Cardiac fibroblast (primary cell): ENCODE measurements around the gene BMP8B.
"Not testable (repeated sequence)": the region's sequence is repeated elsewhere in the genome, so short reads cannot be mapped to it uniquely, and the experiment has no call there.

Source experiments
- DNase-seq, 2 donors: peaks; one replicate each; pipeline versions ENCODE4 v3.0.0 to v3.0.0-alpha.2; 2010; ENCODE audit warnings: low read depth in 2 of 2
- H3K4me3 ChIP-seq, 2 donors: replicated peaks in 1 of 2; 1 replicate in 1 of 2; 2 replicates in 1 of 2; pipeline ENCODE4 v1.5.1; 2011; ENCODE audit warnings: low read depth in 2 of 2, low read length in 2 of 2, mild to moderate bottlenecking in 2 of 2, moderate library complexity in 1 of 2
- TF ChIP-seq, protein P1 (sequence below): IDR thresholded peaks from one replicate; pipeline ENCODE4 v1.5.1; 2011; ENCODE audit warnings: low read depth, mild to moderate bottlenecking, low read length, inconsistent platforms

The BMP8B gene

DNA sequence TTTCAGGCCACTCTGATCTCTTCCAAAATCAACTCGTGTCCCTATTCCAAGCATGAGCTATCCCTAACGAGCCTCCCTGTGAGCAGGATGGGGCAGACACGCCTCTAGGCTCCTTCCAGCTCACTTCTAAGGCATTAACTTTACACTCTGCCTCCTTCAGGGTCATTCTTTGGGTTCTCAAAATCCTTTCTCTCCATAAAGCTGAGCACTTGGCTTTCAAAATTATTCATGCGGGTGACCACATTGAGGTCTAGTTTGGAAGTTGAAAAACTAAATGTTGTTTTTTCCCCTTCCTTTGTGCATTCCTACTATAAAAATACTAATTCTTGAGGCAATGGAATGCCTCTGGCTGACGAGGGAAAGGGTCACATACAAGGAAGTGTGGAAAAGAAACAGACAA lies 33.5 kb upstream of the BMP8B start:
- TF ChIP-seq, protein P1, sequence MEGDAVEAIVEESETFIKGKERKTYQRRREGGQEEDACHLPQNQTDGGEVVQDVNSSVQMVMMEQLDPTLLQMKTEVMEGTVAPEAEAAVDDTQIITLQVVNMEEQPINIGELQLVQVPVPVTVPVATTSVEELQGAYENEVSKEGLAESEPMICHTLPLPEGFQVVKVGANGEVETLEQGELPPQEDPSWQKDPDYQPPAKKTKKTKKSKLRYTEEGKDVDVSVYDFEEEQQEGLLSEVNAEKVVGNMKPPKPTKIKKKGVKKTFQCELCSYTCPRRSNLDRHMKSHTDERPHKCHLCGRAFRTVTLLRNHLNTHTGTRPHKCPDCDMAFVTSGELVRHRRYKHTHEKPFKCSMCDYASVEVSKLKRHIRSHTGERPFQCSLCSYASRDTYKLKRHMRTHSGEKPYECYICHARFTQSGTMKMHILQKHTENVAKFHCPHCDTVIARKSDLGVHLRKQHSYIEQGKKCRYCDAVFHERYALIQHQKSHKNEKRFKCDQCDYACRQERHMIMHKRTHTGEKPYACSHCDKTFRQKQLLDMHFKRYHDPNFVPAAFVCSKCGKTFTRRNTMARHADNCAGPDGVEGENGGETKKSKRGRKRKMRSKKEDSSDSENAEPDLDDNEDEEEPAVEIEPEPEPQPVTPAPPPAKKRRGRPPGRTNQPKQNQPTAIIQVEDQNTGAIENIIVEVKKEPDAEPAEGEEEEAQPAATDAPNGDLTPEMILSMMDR = no peak

DNA sequence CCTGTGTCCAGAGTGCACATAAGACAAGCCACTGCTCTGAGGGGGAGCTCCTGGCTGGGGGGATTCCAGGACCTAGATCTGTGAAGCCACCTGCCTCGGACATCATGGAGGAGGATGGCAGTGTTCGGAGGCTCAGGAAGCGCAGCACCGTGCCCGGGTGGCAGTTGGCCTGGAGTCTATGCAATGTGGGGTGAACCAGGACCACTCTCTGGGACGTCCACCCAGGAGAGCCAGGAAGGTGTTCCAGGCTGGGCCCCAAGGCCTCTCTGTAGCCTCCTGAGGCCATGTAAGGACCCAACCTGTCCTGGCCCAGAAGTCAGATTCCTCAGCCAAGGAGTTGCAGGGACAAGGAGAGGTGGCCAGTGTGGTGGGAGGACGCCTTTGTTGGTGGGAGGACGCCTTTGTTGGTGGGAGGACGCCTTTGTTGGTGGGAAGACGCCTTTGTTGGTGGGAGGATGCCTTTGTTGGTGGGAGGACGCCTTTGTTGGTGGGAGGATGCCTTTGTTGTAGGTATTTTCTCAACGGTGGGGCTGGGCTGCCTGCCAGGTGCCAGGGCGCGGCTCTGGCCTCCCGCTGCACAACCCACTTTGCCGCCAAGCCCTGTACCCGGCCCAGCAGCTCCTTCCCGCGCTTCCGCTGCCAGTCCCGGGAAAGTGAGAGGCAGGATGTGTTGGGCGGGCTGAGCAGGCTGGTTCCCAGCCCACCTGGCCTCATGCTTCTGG lies 30.6 kb upstream of the BMP8B start:
- H3K4me3 ChIP-seq = no peak overlapping the region
- no peak for DNase-seq
- TF ChIP-seq, protein P1 = no peak

More for the DNA sequence above, 33.5 kb upstream of the BMP8B start:
- no peak overlapping the region for H3K4me3 ChIP-seq
- no peak for DNase-seq

DNA sequence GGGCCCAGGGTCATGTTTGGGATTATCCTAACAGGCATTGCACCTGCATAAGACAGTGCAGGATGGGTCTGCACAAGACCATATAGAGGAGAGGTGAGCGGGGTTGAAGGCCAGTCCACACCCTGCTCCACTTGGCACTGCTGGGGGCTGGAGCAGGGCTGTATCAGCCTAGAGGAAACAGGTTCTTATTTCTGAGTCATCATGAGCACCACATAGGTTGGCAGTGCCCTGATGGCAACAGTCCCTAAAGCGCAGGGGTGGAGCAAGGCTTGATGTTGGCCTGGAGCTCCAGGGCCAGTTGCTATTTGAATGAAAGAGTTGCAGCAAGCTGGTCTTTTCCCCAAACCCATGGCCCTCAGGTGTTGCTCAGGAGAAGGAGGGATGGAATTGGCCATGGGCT lies 29.8 kb upstream of the BMP8B start:
- TF ChIP-seq, protein P1 = no peak

DNA sequence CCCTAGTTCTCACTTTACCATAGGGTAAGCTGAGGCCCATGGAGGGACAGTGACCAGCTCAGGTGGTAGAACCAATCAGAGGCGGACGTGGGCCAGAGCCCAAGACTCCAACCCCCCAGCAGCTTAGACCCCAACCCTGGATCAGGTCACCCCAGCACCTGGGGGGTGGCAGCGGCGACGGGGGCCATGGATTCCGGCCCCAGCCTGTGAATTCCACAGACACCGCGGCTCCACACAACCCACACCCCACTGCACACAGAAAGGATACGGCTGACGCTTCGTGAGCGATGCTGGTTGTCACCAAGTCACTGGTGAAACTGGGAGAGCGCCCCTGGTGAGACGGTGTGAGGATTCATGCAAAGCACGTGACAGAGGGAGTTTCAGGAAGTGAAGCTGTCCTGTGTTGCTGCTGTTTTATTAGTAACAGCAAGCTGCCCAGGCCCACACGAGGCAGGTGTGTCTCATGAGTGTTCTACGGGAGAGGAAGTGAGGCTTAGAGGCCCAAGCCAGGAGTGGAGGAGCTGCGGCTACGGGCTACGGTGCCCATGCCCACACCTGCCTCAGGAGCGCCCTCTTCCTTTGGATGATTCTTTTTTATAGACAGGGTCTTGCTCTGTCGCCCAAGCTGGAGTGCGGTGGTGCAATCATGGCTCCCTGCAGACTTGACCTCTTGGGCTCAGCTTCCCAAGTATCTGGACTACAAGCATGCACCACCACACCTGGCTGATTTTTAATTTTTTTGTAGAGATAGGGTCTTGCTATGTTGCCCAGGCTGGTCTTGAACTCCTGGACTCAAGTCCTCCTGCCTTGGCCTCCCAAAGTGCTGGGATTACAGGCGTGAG lies 28.6 kb upstream of the BMP8B start:
- not testable (repeated sequence) for DNase-seq

More for the DNA sequence above, 29.8 kb upstream of the BMP8B start:
- H3K4me3 ChIP-seq = no peak overlapping the region
- DNase-seq = no peak

DNA sequence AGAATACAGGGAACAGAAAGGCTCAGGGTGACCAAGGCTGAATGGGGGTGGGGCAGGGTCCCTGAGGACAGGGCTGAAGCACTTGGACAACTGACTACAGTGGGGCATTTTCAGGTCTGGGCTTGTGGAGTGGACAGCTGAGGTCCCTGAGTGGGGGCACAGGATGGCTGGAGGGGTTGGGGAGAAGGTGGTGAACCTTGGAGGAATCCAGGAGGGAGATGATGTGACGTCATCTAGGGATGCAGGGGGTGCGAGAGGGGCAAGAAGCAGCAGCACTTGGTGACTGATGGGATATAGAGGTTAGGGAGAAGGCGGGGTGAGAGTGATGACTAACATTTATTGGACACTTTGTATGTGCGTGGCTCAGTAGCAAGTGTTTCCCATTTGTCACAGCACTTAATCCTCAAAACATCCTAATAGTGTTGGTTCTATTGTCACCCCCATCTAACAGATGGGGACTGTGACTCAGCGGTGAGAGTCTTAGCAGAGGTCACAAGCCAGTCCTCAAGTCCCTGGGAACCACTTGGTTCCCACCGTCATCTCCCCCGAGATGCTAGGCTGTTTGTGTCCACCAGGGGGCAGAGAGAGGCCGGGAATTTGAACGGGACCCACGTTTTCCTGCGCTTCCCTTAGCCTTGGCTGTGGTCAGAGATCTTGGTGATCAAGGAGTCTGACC lies 27.9 kb upstream of the BMP8B start:
- no peak overlapping the region for H3K4me3 ChIP-seq
- DNase-seq = peak; percentile 69 to 79
- TF ChIP-seq, protein P1 = peak; percentile 80

More for the DNA sequence above, 28.6 kb upstream of the BMP8B start:
- H3K4me3 ChIP-seq = not testable (repeated sequence)

DNA sequence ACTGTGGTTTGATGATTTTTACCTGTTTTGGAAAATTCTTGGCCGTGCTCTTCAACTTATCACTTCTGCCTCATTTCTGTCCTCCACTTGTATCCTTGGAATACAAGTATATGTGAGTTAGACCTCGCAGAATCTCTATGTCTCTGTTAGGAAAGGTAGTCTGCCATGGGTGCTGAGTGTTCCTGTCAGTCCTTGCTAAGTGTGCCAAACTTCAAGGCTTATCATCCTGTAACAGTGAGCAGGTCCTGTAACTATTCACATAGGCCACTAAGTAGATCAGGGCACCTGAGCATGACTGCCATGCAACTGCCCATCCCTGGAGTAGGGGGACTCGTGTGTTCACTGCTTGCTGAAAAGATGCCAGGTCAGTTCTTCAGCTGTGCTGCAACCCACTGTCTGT lies 24.2 kb upstream of the BMP8B start:
- TF ChIP-seq, protein P1 = no peak
- H3K4me3 ChIP-seq = no peak overlapping the region
- no peak for DNase-seq
